K562 (cell line): ENCODE data around the gene MMS22L.

ENCODE experiments used
- FOXJ2 ChIP-seq: fragments of 200-800 bp; sonication (Bioruptor generic); IDR thresholded peaks from 2 replicates; pipeline ENCODE4 v1.6.1; 2016; ENCODE audit warnings: missing genetic modification characterization, missing compliant biosample characterization
- FOXK1 ChIP-seq: sonication (generic); formaldehyde crosslinking; IDR thresholded peaks from 2 replicates; pipeline ENCODE4 v1.8.0; 2022; ENCODE audit warnings: missing genetic modification reagents, mild to moderate bottlenecking, borderline replicate concordance
- IRF2 ChIP-seq: sonication (generic); formaldehyde crosslinking; IDR thresholded peaks from 2 replicates; pipeline ENCODE4 v1.8.1; 2022; ENCODE audit warnings: mild to moderate bottlenecking, missing genetic modification reagents
- JUN ChIP-seq, 2 experiments: sonication (generic) in 1 of 2; formaldehyde crosslinking in 1 of 2; IDR thresholded peaks; 2 replicates each; pipeline versions ENCODE4 v1.6.1 to v1.8.0; 2012 to 2022; ENCODE audit warnings: borderline replicate concordance in 2 of 2, mild to moderate bottlenecking in 2 of 2, improper control_type of control experiment in 1 of 2, low read depth in 1 of 2, low read length in 1 of 2, missing genetic modification reagents in 1 of 2
- MYC ChIP-seq, 2 experiments: fragments of 250-450 bp in 1 of 2; sonication (Bioruptor Pico) in 1 of 2; IDR thresholded peaks; 2 replicates each; pipeline versions ENCODE4 v1.5.1 to v1.6.1; 2012 to 2021; ENCODE audit warnings: low read depth in 2 of 2, borderline replicate concordance in 1 of 2, improper control_type of control experiment in 1 of 2, low read length in 1 of 2, mild to moderate bottlenecking in 1 of 2, moderate library complexity in 1 of 2
- POLR2A ChIP-seq: fragments of 450-650 bp; conservative IDR thresholded peaks from 2 replicates; pipeline ENCODE4 v1.6.1; 2016
- SRSF9 ChIP-seq: fragments of 200-400 bp; formaldehyde crosslinking; IDR thresholded peaks from 2 replicates; pipeline ENCODE4 v1.6.1; 2017; ENCODE audit warnings: low read depth, low read length, borderline replicate concordance
- TRIM28 ChIP-seq: fragments of 450-650 bp; IDR thresholded peaks from 2 replicates; pipeline ENCODE4 v1.6.1; 2017
- TF ChIP-seq, protein P1 (sequence below): sonication (generic); formaldehyde crosslinking; IDR thresholded peaks from 2 replicates; pipeline ENCODE4 v1.5.0; 2020; ENCODE audit warnings: missing genetic modification reagents
- TF ChIP-seq, protein P2 (sequence below), 3 experiments: IDR thresholded peaks in 2 of 3; conservative IDR thresholded peaks in 1 of 3; 2 replicates each; pipeline ENCODE4 v1.5.1; 2011 to 2012; ENCODE audit warnings: low read length in 3 of 3, mild to moderate bottlenecking in 3 of 3, control low read depth in 2 of 3, improper control_type of control experiment in 1 of 3, inconsistent platforms in 1 of 3, low read depth in 1 of 3, mixed read lengths in 1 of 3, moderate library complexity in 1 of 3; ENCODE audit not compliant: insufficient read depth in 2 of 3
- TF ChIP-seq, protein P3 (sequence below): sonication (generic); formaldehyde crosslinking; IDR thresholded peaks from 2 replicates; pipeline ENCODE4 v1.9.0; 2022; ENCODE audit warnings: mild to moderate bottlenecking, missing genetic modification reagents
- TF ChIP-seq, protein P4 (sequence below): fragments of 150-350 bp; IDR thresholded peaks from 2 replicates; pipeline ENCODE4 v1.6.1; 2014; ENCODE audit warnings: low read depth, mild to moderate bottlenecking, low read length, borderline replicate concordance
- TF ChIP-seq, protein P5 (sequence below), 3 experiments: fragments of 200-800 bp in 1 of 3; sonication (Bioruptor generic) in 1 of 3; sonication (generic) in 1 of 3; formaldehyde crosslinking in 1 of 3; IDR thresholded peaks; 2 replicates each; pipeline versions ENCODE4 v1.6.1 to v1.8.0; 2016 to 2022; ENCODE audit warnings: mild to moderate bottlenecking in 2 of 3, missing compliant biosample characterization in 2 of 3, missing genetic modification characterization in 2 of 3, missing genetic modification reagents in 1 of 3

DNA sequence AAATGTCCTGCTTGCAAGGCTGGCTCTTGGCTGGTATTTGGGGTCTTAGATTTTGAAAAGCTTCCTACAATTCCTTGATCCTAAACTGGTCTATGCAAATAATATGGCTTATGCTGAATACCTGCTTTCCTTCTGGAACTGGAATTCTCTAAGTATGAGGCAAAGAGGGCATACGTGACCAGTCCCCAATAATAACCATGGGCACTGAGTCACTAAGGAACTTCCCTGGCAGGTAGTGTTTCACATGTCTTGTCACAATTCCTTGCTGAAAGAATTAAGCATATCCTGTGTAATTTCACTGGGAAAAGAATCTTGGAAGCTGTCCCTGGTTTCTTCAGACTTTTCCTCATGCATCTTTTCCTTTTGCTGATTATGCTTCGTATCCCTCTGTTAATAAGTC, 106.5 kb downstream of the MMS22L start:
- no peak for TF ChIP-seq JUN (IDR thresholded peaks at IDR 0.05; ENCODE audit: borderline replicate concordance, low read depth, low read length)
- TF ChIP-seq JUN (CRISPR knock-in tag; IDR thresholded peaks at IDR 0.05; ENCODE audit: borderline replicate concordance): no peak
- TF ChIP-seq, protein P1, sequence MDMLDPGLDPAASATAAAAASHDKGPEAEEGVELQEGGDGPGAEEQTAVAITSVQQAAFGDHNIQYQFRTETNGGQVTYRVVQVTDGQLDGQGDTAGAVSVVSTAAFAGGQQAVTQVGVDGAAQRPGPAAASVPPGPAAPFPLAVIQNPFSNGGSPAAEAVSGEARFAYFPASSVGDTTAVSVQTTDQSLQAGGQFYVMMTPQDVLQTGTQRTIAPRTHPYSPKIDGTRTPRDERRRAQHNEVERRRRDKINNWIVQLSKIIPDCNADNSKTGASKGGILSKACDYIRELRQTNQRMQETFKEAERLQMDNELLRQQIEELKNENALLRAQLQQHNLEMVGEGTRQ (CRISPR knock-in tag): no peak
- TF ChIP-seq POLR2A: no peak
- no peak for TF ChIP-seq FOXK1 (CRISPR knock-in tag)
- TF ChIP-seq, protein P2, sequence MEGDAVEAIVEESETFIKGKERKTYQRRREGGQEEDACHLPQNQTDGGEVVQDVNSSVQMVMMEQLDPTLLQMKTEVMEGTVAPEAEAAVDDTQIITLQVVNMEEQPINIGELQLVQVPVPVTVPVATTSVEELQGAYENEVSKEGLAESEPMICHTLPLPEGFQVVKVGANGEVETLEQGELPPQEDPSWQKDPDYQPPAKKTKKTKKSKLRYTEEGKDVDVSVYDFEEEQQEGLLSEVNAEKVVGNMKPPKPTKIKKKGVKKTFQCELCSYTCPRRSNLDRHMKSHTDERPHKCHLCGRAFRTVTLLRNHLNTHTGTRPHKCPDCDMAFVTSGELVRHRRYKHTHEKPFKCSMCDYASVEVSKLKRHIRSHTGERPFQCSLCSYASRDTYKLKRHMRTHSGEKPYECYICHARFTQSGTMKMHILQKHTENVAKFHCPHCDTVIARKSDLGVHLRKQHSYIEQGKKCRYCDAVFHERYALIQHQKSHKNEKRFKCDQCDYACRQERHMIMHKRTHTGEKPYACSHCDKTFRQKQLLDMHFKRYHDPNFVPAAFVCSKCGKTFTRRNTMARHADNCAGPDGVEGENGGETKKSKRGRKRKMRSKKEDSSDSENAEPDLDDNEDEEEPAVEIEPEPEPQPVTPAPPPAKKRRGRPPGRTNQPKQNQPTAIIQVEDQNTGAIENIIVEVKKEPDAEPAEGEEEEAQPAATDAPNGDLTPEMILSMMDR (IDR thresholded peaks at IDR 0.05 in 2 of 3, conservative IDR thresholded peaks at IDR 0.05 in 1 of 3; ENCODE audit: insufficient read depth in 2 of 3, low read depth in 1 of 3, low read length in 3 of 3): no peak
- TF ChIP-seq, protein P3, sequence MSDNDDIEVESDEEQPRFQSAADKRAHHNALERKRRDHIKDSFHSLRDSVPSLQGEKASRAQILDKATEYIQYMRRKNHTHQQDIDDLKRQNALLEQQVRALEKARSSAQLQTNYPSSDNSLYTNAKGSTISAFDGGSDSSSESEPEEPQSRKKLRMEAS (CRISPR knock-in tag): no peak
- TF ChIP-seq FOXJ2: no peak
- no peak for TF ChIP-seq TRIM28
- no peak for TF ChIP-seq SRSF9
- TF ChIP-seq, protein P4, sequence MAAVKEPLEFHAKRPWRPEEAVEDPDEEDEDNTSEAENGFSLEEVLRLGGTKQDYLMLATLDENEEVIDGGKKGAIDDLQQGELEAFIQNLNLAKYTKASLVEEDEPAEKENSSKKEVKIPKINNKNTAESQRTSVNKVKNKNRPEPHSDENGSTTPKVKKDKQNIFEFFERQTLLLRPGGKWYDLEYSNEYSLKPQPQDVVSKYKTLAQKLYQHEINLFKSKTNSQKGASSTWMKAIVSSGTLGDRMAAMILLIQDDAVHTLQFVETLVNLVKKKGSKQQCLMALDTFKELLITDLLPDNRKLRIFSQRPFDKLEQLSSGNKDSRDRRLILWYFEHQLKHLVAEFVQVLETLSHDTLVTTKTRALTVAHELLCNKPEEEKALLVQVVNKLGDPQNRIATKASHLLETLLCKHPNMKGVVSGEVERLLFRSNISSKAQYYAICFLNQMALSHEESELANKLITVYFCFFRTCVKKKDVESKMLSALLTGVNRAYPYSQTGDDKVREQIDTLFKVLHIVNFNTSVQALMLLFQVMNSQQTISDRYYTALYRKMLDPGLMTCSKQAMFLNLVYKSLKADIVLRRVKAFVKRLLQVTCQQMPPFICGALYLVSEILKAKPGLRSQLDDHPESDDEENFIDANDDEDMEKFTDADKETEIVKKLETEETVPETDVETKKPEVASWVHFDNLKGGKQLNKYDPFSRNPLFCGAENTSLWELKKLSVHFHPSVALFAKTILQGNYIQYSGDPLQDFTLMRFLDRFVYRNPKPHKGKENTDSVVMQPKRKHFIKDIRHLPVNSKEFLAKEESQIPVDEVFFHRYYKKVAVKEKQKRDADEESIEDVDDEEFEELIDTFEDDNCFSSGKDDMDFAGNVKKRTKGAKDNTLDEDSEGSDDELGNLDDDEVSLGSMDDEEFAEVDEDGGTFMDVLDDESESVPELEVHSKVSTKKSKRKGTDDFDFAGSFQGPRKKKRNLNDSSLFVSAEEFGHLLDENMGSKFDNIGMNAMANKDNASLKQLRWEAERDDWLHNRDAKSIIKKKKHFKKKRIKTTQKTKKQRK: no peak
- no peak for TF ChIP-seq IRF2 (CRISPR knock-in tag)
- no peak for TF ChIP-seq MYC (IDR thresholded peaks at IDR 0.05; ENCODE audit: low read depth, low read length)
- no peak for TF ChIP-seq MYC (CRISPR knock-in tag; IDR thresholded peaks at IDR 0.05; ENCODE audit: borderline replicate concordance, low read depth)
- TF ChIP-seq, protein P5, sequence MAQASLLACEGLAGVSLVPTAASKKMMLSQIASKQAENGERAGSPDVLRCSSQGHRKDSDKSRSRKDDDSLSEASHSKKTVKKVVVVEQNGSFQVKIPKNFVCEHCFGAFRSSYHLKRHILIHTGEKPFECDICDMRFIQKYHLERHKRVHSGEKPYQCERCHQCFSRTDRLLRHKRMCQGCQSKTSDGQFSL (CRISPR knock-in tag; IDR thresholded peaks at IDR 0.05): no peak
- TF ChIP-seq, protein P5 (tag; IDR thresholded peaks at IDR 0.05): no peak
